NCI-H526 treated with DMSO at 0.1 percent for 48 hours (cell line): ENCODE results near the gene KREMEN1.
"Not testable (repeated sequence)": the region's sequence is repeated elsewhere in the genome, so short reads cannot be mapped to it uniquely, and the experiment has no call there.

Experiments used
- DNase-seq: peaks from one replicate; lab custom pipeline; 2025; lab: John Stamatoyannopoulos, UW

The KREMEN1 gene

GRCh38 chr22:29072979-29073617 lies at the start of gene KREMEN1:
Gene KREMEN1, plus strand, starts transcription at chr22:29073035. Its CDS starts 96 bp downstream, at chr22:29073131.
- no peak for DNase-seq

- DNase-seq = no peak
Observed at GRCh38 chr22:29023172-29023796, 49.6 kb upstream of the KREMEN1 start.

GRCh38 chr22:29026579-29026978 lies 46.3 kb upstream of the KREMEN1 start:
- DNase-seq = no peak

GRCh38 chr22:29028468-29028867 lies 44.4 kb upstream of the KREMEN1 start:
- DNase-seq = no peak

- DNase-seq = no peak
Observed at GRCh38 chr22:29029202-29030000, 43.4 kb upstream of the KREMEN1 start.

- peak; percentile 59 for DNase-seq
Observed at GRCh38 chr22:29030016-29030617, 42.7 kb upstream of the KREMEN1 start.

GRCh38 chr22:29030618-29031226 lies 42.1 kb upstream of the KREMEN1 start:
- no peak for DNase-seq

GRCh38 chr22:29031227-29032011 lies 41.4 kb upstream of the KREMEN1 start:
- no peak for DNase-seq

GRCh38 chr22:29032014-29032475 lies 40.8 kb upstream of the KREMEN1 start:
- no peak for DNase-seq

GRCh38 chr22:29032584-29032983 lies 40.3 kb upstream of the KREMEN1 start:
- no peak for DNase-seq

GRCh38 chr22:29037340-29037932 lies 35.4 kb upstream of the KREMEN1 start:
- no peak for DNase-seq

- DNase-seq = no peak
Observed at GRCh38 chr22:29039148-29039547, 33.7 kb upstream of the KREMEN1 start.

GRCh38 chr22:29039684-29040083 lies 33.2 kb upstream of the KREMEN1 start:
- not testable (repeated sequence) for DNase-seq

GRCh38 chr22:29040385-29041275 lies 32.2 kb upstream of the KREMEN1 start:
- peak; percentile 16 for DNase-seq

GRCh38 chr22:29041408-29041807 lies 31.4 kb upstream of the KREMEN1 start:
- no peak for DNase-seq

GRCh38 chr22:29043906-29044575 lies 28.8 kb upstream of the KREMEN1 start:
- no peak for DNase-seq

GRCh38 chr22:29044657-29045176 lies 28.1 kb upstream of the KREMEN1 start:
- no peak for DNase-seq

GRCh38 chr22:29048822-29049654 lies 23.8 kb upstream of the KREMEN1 start:
- DNase-seq = no peak
